GM21723 (cell line): ENCODE measurements around the gene PPFIA3.
"Not testable (repeated sequence)": the region's sequence is repeated elsewhere in the genome, so short reads cannot be mapped to it uniquely, and the experiment has no call there.

Source experiments
- ATAC-seq: cut with Tn5 transposase; IDR thresholded peaks from one replicate; pipeline ENCODE4 v1.9.1; 2021; ENCODE audit warnings: mild to moderate bottlenecking, moderate library complexity; ENCODE audit not compliant: unreplicated experiment

Gene PPFIA3

GRCh38 chr19:49119411-49120324 is at the start of gene PPFIA3:
TSS of gene PPFIA3 (plus strand) at chr19:49119544. CDS start at chr19:49127874, 8,330 bp downstream.
- ATAC-seq = no peak

GRCh38 chr19:49070416-49070815 is 48.9 kb upstream of the PPFIA3 start:
- no peak for ATAC-seq

- ATAC-seq = no peak
Observed at GRCh38 chr19:49071860-49072547, 47.3 kb upstream of the PPFIA3 start.

GRCh38 chr19:49073514-49074378 is 45.6 kb upstream of the PPFIA3 start:
- no peak for ATAC-seq

GRCh38 chr19:49074869-49075268 is 44.5 kb upstream of the PPFIA3 start:
- ATAC-seq = not testable (repeated sequence)

- no peak for ATAC-seq
Observed at GRCh38 chr19:49080392-49080791, 39.0 kb upstream of the PPFIA3 start.

GRCh38 chr19:49081273-49081672 is 38.1 kb upstream of the PPFIA3 start:
- no peak for ATAC-seq

- no peak for ATAC-seq
Observed at GRCh38 chr19:49084206-49085019, 34.9 kb upstream of the PPFIA3 start.

- ATAC-seq = peak; percentile 79
Observed at GRCh38 chr19:49085020-49085867, 34.1 kb upstream of the PPFIA3 start, which contains the start of gene SNRNP70. TSS of gene SNRNP70 (plus strand) at chr19:49085451. CDS start at chr19:49086415, 964 bp downstream.

GRCh38 chr19:49085868-49086232 is 33.5 kb upstream of the PPFIA3 start:
- no peak for ATAC-seq

- ATAC-seq = no peak
Observed at GRCh38 chr19:49086296-49086695, 33.0 kb upstream of the PPFIA3 start.

- no peak for ATAC-seq
Observed at GRCh38 chr19:49091391-49092038, 27.8 kb upstream of the PPFIA3 start.

- no peak for ATAC-seq
Observed at GRCh38 chr19:49092686-49093085, 26.7 kb upstream of the PPFIA3 start.

- no peak for ATAC-seq
Observed at GRCh38 chr19:49094505-49095482, 24.6 kb upstream of the PPFIA3 start.

- no peak for ATAC-seq
Observed at GRCh38 chr19:49097453-49098288, 21.7 kb upstream of the PPFIA3 start.

GRCh38 chr19:49098795-49099194 is 20.5 kb upstream of the PPFIA3 start:
- no peak for ATAC-seq

- ATAC-seq = no peak
Observed at GRCh38 chr19:49101160-49101559, 18.2 kb upstream of the PPFIA3 start.
